GM12873 (cell line): Measurements from ENCODE around the gene RARS1.

Source experiments
- CTCF ChIP-seq: IDR thresholded peaks from 2 replicates; pipeline ENCODE4 v1.5.1; 2012; ENCODE audit warnings: low read depth, mild to moderate bottlenecking, moderate library complexity, low read length, control low read depth; ENCODE audit not compliant: insufficient read depth; ENCODE audit errors: missing control alignments

RARS1 gene

DNA sequence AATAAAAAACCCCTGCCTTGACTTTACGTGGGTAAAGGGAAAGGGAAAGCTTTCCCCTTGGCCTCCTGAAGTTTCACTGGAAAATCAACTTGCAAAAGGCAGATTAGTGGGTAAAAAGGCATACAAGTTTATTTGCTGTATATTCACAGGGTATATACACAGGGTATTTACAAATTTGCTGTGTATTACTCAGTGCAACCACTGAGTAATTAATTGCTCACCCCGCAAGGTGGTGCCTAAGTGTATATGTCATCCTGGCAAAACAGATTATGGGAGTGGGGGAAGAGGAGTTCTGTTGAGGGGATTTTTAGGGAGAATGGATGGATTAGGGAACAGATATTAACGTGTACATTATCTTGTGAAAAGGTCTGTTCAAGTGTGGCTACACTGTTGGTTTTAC, 7.1 kb upstream of the RARS1 start:
- no peak for TF ChIP-seq CTCF

- no peak for TF ChIP-seq CTCF
These were observed 5.7 kb upstream of the RARS1 start for GRCh38 chr5:168480601-168481000.

DNA sequence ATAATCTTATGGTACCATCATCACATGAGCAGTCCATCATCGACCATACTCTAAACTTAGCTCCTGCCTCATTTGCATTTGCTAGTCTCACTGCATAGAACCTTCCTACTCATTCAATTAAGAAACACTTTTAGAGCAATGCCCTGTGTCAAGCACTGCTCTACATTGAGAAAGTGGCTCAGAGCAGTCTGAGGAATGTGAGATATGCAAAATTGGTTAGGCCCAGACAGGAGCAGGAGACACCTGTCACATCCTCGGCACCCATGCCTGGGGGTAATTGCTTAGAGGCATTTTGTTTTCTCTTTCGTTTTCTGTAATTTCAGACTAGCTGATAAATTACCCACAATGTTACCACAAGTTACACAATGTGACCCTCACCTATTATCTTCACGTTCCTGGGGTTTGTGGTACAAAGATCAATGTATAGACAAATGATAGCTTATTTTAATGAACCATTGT, 4.9 kb upstream of the RARS1 start:
- TF ChIP-seq CTCF, result no peak

DNA sequence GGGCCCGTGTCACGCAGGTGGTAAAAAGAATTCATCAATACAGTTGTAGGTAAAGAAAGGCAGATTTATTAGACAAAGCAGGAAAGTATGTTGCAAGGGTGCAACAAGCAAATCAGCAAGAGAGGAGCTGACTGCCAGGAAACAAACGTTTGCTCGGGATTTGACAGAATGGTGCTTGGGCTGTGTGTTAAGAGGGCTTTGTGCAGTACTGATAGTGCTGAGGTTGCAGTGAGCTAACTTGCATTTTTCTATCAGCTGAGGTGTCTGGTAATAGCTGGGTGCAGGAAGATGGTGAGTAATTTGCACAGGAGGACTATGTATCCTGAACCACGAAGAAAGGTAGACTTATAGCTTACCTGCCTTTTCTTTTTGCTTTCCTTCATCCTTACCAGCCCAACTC, 3.9 kb upstream of the RARS1 start:
- no peak for TF ChIP-seq CTCF

- no peak for TF ChIP-seq CTCF
These were observed 2.8 kb downstream of the RARS1 start for GRCh38 chr5:168489059-168489458.

DNA sequence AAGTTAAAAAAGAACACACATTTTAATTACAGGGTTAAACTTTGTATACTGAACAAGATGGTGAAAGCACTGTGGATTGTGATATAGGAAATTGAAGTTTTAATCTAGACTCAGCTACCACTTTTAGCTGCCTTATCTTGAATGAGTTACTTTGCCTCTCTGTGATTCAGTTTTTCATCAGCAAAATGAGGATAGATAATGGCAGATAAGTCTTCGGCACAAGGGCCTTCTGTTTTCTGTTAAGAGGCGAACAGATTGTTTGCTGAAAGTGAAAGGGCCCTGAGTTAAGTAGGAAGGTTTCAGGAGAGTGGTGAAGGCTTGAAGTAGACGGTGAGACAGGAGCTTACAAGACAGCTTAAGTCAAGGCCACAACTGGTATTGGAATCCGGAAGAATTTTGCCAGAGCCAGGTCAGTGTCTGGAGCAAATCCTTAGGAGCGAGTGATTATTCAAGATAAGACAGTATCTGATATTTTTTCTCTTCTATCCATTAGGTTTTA, 7.8 kb downstream of the RARS1 start:
- TF ChIP-seq CTCF, result no peak

DNA sequence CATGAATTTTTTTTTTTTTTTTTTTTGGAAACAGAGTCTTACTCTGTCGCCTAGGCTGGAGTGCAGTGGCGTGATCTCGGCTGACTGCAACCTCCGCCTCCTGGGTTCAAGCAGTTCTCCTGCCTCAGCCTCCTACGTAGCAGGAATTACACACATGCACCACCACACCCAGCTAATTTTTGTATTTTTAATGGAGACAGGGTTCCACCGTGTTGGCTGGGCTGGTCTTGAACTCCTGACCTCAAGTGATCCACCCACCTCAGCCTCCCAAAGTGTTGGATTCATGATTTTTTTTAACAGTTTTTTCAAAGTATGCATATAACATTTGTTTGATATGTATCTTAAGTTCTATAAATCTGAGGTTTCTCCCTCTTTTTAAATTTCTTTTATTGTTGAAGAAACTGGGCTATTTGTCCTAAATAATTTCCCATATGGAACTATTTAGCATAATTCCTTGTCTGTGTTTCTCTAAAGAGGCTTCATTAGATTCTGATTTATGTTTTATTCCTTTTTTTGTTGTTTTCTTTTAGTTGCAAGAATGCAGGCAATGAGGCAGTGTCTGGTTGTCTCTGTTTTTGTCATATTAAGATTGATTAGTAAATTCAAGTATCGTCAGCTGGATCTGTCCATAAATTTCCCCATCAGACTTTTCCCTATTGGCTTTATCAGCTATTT, 16.4 kb downstream of the RARS1 start:
- no peak for TF ChIP-seq CTCF
